GM15510 (cell line): ENCODE measurements around the gene ADGRG7.

Experiments
- POLR2A ChIP-seq: IDR thresholded peaks from 3 replicates; pipeline ENCODE4 v1.6.1; 2011; ENCODE audit warnings: borderline replicate concordance; ENCODE audit not compliant: insufficient read length; ENCODE audit errors: extremely low read depth

ADGRG7 gene

GRCh38 chr3:100586832-100587231 lies 22.6 kb upstream of the ADGRG7 start:
- no peak for TF ChIP-seq POLR2A

- TF ChIP-seq POLR2A: no peak
These were observed 21.1 kb upstream of the ADGRG7 start for GRCh38 chr3:100588251-100588650.

- TF ChIP-seq POLR2A: no peak
These were observed 19.1 kb upstream of the ADGRG7 start for GRCh38 chr3:100590114-100590839.

- no peak for TF ChIP-seq POLR2A
These were observed 18.6 kb upstream of the ADGRG7 start for GRCh38 chr3:100590840-100591147.

GRCh38 chr3:100591411-100591810 lies 18.0 kb upstream of the ADGRG7 start:
- TF ChIP-seq POLR2A: no peak

- no peak for TF ChIP-seq POLR2A
These were observed 9.0 kb upstream of the ADGRG7 start for GRCh38 chr3:100600181-100601042.

- no peak for TF ChIP-seq POLR2A
These were observed 6.6 kb upstream of the ADGRG7 start for GRCh38 chr3:100602506-100603444.

- TF ChIP-seq POLR2A: no peak
These were observed 5.9 kb upstream of the ADGRG7 start for GRCh38 chr3:100603469-100603868.

- no peak for TF ChIP-seq POLR2A
These were observed 4.0 kb upstream of the ADGRG7 start for GRCh38 chr3:100605358-100605757.

GRCh38 chr3:100606894-100607512 lies 2.4 kb upstream of the ADGRG7 start:
- no peak for TF ChIP-seq POLR2A

GRCh38 chr3:100609963-100610362 lies 562 bp downstream of the ADGRG7 start:
- TF ChIP-seq POLR2A: no peak

GRCh38 chr3:100611221-100611620 lies 1.8 kb downstream of the ADGRG7 start:
- TF ChIP-seq POLR2A: no peak

- no peak for TF ChIP-seq POLR2A
These were observed 4.5 kb downstream of the ADGRG7 start for GRCh38 chr3:100613721-100614390.

GRCh38 chr3:100614941-100615340 lies 5.5 kb downstream of the ADGRG7 start:
- no peak for TF ChIP-seq POLR2A

- no peak for TF ChIP-seq POLR2A
These were observed 6.3 kb downstream of the ADGRG7 start for GRCh38 chr3:100615684-100616083.

GRCh38 chr3:100621251-100621650 lies 11.8 kb downstream of the ADGRG7 start:
- TF ChIP-seq POLR2A: no peak
